HG02763 (cell line): Measurements from ENCODE around the gene KRT5.
"Not testable (repeated sequence)": the region's sequence is repeated elsewhere in the genome, so short reads cannot be mapped to it uniquely, and the experiment has no call there.

Experiments used
- ATAC-seq: cut with Tn5 transposase; IDR thresholded peaks from one replicate; pipeline ENCODE4 v1.9.1; 2021; ENCODE audit warnings: mild to moderate bottlenecking, moderate library complexity; ENCODE audit not compliant: unreplicated experiment

Gene KRT5

DNA sequence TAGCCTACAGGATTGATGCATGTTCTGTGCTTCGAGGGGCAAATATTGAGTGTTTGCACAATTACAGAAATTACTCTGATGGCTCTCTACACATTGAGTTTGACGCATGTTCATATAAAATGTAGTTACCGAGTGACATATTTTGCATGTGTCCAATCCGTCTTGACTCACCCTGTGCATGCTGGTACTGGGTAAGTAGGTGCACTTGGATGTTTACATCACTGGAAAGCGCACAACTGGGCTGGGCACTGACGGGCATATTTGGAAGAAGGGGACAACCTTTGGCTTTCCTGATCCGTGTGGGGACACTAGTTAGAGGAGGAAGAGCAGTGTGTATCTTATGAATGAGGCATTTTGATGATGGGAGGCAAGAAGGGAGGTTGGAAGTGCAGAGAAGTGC is 22.2 kb downstream of the KRT5 start:
- no peak for ATAC-seq

- no peak for ATAC-seq
These were observed 23.6 kb downstream of the KRT5 start for GRCh38 chr12:52496590-52497071.

GRCh38 chr12:52496054-52496453 is 24.1 kb downstream of the KRT5 start:
- ATAC-seq: no peak

GRCh38 chr12:52495389-52495788 is 24.8 kb downstream of the KRT5 start:
- ATAC-seq: no peak

DNA sequence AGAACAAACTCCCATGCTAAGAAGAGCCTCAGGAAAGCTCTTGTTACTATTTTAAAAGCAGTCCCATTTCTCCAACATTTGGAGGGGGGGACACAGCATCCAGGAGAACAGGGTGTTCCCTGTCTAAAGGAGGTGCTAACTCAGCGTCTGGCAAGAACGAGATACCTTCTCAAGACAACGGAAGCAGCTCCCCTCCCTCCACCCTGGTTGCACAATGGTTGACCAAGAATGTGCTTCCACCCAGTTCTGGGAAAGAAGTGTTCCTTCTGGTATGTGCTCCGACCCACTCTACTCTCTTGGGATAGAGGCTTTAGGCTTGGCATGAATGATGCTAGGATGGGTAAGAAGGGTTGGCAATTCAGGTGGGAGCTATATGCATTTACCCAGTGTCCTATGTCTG is 25.7 kb downstream of the KRT5 start:
- no peak for ATAC-seq

- no peak for ATAC-seq
These were observed 26.1 kb downstream of the KRT5 start for GRCh38 chr12:52494100-52494499.

GRCh38 chr12:52493172-52493571 is 27.0 kb downstream of the KRT5 start, which contains the start of gene KRT6A:
Gene KRT6A (minus strand): TSS chr12:52493257. CDS start chr12:52493188, 69 bp downstream.
- no peak for ATAC-seq

- not testable (repeated sequence) for ATAC-seq
These were observed 27.8 kb downstream of the KRT5 start for GRCh38 chr12:52492405-52492804.

DNA sequence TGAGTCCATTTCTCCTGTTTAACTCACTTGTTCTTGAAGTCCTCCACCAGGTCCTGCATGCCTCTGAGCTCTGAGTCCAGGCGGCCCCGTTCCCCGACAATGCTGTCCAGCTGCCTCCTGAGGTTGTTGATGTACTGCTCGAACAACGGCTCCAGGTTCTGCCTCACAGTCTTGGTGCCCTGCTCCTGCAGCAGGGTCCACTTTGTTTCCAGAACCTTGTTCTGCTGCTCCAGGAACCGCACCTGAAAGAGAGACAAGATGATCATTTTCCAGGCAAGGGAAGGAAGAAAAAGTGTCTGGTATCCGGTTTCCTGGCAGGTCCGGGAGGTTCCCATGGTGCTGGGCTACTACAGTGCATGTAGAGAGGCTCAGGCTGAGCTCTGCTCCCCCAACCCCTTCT is 28.7 kb downstream of the KRT5 start:
- not testable (repeated sequence) for ATAC-seq

- no peak for ATAC-seq
These were observed 31.5 kb downstream of the KRT5 start for GRCh38 chr12:52488736-52489135.

- ATAC-seq: not testable (repeated sequence)
These were observed 32.3 kb downstream of the KRT5 start for GRCh38 chr12:52487744-52488443.

DNA sequence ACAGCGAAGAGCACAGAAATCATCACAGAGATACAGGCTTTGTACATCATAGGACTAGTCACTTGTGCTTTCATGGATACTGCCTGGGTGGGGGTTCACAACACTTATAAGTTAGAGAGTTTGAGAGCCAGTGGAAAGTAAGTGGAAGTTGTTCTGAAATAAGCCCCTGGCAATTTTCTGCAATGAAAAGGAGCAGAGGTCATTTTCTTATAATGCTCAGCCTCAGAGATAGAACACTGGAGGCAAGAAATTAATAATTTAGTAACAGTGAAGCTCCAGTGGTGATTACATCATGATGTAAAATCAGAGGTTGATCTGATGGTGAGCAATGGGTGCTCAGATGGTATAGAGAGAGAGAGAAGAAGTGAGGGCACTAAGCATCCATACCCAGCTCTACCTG is 33.0 kb downstream of the KRT5 start:
- no peak for ATAC-seq

DNA sequence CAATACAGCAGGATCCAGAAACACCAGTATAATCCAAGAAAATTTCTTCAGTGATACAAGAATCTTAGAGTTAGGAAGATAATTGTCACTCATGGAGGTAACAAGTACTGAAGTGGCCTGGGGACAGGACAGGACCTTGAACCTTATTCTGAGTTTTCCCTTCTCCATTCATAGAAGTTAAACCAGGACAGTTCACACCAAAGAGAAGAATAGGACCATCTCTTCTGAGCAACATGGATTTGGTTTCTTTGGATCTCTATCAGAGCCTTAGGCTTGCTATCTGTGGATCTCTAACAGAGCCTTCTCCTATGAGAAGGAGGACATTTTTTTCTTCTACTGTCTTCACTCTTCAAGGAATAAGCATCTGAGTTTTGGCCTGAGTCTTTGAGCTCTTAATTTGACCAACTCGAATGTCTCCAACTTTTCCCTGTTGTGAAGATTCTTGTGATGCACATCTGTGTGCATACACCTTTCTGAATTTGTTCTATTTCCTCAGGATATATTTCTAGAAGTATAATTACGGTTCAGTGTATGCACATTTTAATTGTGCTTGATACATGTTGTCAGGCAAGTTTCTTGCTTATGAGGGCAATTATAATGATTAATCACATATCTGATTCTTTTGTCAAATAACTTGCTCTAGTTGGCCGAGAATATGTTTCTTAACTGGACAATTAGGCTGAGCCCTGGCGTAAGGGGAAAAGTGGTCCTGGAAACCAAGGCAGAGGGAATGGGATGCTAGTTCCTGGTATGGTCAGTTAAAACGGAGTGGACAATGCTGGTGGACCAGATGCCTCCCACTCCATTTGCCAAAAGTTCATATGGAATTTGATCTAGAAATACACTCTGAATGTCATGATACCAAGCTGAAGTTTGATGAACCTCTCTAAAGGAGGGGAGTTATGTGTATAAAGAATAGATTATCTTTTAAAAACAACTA is 33.8 kb downstream of the KRT5 start:
- no peak for ATAC-seq

DNA sequence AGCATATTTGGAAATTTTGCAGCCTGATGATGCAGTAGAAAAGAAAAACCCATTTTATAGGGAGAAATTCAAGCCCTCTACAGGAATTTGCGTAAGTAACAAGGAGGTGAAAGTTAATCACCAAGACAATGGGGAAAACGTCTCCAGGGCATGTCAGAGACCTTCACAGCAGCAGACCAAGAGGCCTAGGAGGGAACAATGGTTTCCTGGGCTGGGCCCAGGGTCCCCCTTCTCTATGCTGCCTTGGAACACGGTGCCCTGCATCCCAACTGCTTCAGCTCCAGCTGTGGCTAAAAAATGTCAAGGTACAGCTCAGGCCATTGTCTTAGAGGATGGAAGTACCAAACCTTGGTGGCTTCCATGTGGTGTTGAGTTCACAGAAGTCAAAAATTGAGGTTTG is 40.1 kb downstream of the KRT5 start:
- no peak for ATAC-seq

DNA sequence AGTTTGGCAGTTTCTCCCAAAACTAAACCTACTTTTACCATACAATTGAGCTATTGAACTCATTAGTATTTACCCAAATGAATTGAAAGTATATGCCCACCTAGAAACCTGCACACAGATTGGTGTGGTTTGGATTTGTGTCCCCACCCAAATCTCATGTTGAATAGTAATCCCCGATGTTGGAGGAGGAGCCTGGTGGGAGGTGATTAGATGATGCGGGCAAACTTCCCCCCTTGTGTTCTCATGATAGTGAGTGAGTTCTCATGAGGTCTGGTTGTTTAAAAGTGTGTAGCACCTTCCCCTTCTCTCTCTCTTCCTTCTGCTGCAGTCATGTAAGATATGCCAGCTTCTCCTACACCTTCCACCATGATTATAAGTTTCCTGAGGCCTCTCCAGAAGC is 42.5 kb downstream of the KRT5 start:
- ATAC-seq: no peak

DNA sequence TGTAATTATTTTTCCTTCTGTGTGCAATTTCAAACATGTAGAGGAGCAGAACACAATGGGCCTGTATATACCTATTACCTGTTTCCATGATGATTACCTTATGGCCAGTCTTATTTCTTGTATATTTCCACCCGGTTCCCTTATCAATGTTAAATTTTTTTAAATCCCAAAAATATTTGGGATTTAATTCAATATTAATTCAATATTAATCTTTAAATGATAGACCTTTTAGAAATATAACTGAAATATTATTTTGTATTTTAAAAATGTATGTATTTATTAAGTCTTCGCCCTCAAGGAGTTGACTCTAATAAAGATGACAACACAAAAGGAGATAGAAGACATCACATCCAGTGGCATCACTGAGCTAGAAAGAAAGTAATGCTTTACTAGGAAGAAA is 46.0 kb downstream of the KRT5 start:
- no peak for ATAC-seq

DNA sequence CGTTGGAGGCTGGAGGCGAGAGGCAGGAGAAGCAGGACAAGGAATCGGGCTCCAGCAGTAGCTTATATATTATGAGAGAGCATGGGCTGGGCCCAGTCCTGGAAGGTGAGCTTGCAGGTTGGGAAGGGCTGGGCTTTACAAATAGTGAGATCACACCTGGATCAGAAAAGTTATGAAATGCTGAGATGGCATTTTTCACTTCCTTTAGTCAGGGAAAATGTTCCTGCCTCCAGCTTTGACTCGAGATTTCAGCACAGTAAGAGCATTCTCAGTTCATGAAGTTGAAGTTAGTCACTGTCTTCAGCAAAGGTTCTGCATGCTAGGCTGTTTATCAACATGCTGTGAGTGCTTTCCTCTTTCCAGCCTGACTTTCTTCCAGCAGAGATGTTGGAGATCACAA is 46.4 kb downstream of the KRT5 start, which contains the start of gene KRT6C:
Gene KRT6C, minus strand, starts transcription at position 38 of the 400 bp plus-strand sequence. CDS start 68 bp downstream, outside the sequence.
- no peak for ATAC-seq

DNA sequence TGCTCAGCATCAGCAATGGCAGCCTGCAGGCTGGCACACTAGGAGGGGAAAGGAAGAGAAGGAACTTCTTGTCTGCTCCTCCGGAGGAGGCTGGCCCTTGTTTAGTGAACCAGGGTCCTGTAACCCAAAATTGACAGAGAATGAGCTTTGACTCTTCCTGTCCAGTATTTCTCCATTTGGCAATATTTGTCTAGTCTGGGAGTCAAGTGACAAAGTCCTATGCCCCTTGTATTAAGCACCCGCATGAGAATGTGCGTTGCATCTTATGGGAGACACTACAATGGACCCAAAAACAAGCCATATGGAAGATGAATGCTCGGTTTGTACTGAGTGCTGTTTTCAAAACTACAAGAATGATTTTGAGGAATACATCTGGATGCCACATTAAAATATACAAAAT is 50.3 kb downstream of the KRT5 start:
- ATAC-seq: no peak

DNA sequence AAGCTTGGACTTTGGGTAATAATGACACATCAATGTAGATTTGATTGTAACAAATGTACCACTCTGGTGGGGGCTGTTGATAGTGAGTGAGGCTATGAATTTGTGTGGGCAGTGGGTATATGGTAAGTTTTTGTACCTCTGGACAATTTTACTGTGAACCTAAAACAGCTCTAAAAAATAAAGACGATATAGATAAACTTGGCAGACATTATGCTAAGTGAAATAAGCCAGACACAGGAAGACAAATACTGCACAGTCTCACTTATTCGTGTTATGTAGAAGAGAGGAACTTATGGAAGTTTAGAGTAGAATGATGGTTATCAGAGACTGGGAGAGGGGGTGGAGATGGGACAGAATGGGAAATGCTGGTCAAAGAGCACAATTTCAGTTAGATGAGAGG is 55.3 kb downstream of the KRT5 start:
- no peak for ATAC-seq
